GM18511 (cell line): ENCODE results near the gene DCAF5.
A peak's percentile ranks its signal among the peaks of the same experiment; 100 is the strongest.

ENCODE experiments used
- ATAC-seq: cut with Tn5 transposase; IDR thresholded peaks from one replicate; pipeline ENCODE4 v1.9.1; 2021; ENCODE audit warnings: mild to moderate bottlenecking, moderate library complexity; ENCODE audit not compliant: unreplicated experiment

DCAF5 gene

GRCh38 chr14:69142101-69142500 is 10.8 kb downstream of the DCAF5 start:
- ATAC-seq = no peak

GRCh38 chr14:69141550-69141949 is 11.4 kb downstream of the DCAF5 start:
- no peak for ATAC-seq

- ATAC-seq = no peak
These were observed 13.2 kb downstream of the DCAF5 start for GRCh38 chr14:69139743-69140142.

- ATAC-seq = no peak
These were observed 14.9 kb downstream of the DCAF5 start for GRCh38 chr14:69137843-69138535.

- no peak for ATAC-seq
These were observed 15.5 kb downstream of the DCAF5 start for GRCh38 chr14:69137416-69137815.

- no peak for ATAC-seq
These were observed 17.8 kb downstream of the DCAF5 start for GRCh38 chr14:69135133-69135532.

GRCh38 chr14:69133206-69134125 is 19.5 kb downstream of the DCAF5 start:
- no peak for ATAC-seq

GRCh38 chr14:69132513-69133181 is 20.3 kb downstream of the DCAF5 start:
- no peak for ATAC-seq

GRCh38 chr14:69131176-69131575 is 21.7 kb downstream of the DCAF5 start:
- no peak for ATAC-seq

GRCh38 chr14:69129264-69129880 is 23.5 kb downstream of the DCAF5 start:
- peak; percentile 55 for ATAC-seq

GRCh38 chr14:69118305-69118704 is 34.6 kb downstream of the DCAF5 start:
- ATAC-seq = no peak

- no peak for ATAC-seq
These were observed 35.7 kb downstream of the DCAF5 start for GRCh38 chr14:69117020-69117767.

- no peak for ATAC-seq
These were observed 37.3 kb downstream of the DCAF5 start for GRCh38 chr14:69115407-69116185.

- ATAC-seq = no peak
These were observed 38.2 kb downstream of the DCAF5 start for GRCh38 chr14:69114763-69115162.

GRCh38 chr14:69108358-69108757 is 44.6 kb downstream of the DCAF5 start:
- ATAC-seq = no peak

GRCh38 chr14:69107407-69108003 is 45.4 kb downstream of the DCAF5 start:
- no peak for ATAC-seq

GRCh38 chr14:69106451-69106850 is 46.5 kb downstream of the DCAF5 start:
- ATAC-seq = no peak

GRCh38 chr14:69105326-69105725 is 47.6 kb downstream of the DCAF5 start:
- ATAC-seq = no peak

GRCh38 chr14:69101331-69101826 is 51.5 kb downstream of the DCAF5 start:
- no peak for ATAC-seq
